Fibroblast of skin of right quadriceps (primary cell): Measurements from ENCODE around the gene SLC25A41.

ENCODE experiments used
- DNase-seq: peaks from one replicate; pipeline ENCODE4 v3.0.0-alpha.2; 2013

SLC25A41 gene

DNA sequence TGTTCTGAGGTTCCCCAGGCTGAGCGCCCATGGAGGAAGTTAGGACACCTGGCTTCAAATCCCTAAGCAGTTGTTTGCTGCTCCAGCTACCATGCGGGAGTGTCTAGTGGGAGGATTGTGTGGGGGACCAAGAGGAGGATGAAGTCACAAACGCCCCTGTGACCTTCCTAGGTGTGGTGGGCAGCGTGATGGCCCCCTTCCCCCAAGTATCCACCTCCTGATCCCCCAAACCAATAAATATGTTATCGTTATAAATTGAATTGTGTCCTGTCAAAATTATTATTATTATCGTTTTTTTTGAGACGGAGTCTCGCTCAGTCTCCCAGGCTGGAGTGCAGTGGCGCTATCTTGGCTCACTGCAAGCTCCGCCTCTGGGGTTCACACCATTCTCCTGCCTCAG lies at the start of gene SLC25A41:
SLC25A41 (minus strand) TSS at position 101 of the 400 bp plus-strand sequence; CDS start at position 31, 70 bp downstream.
- DNase-seq: no peak

DNA sequence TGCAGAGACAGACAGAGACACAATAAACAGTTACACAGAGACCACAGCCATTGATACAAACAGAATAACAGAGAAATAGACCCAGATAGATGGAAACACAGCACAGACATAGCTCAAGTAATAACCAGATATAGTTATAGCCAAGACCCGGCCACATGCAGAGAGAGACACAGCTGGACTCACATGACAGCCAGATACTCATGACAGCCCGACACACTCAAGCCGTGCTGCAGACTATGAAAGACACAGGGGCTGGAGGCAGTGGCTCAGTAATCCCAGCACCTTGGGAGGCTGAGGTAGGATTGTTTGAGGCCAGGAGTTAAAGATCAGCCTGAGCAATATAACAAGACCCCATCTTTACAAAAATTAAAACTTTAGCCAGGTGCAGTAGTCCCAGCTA lies 49.7 kb upstream of the SLC25A41 start:
- no peak for DNase-seq

DNA sequence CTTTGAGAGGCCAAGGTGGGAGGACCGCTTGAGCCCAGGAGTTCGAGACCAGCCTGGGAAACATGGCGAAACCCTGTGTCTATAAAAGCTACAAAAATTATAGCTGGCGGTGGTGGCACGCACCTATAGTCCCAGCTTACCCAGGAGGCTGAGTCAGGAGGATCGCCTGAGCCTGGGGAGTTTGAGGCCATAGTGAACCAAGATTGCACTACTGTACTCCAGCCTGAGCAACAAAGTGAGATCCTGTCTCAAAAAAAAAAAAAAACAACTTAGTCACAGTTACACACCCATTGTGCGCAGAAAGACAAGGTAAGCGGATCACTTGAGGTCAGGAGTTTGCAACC lies 48.8 kb upstream of the SLC25A41 start:
- DNase-seq: no peak

DNA sequence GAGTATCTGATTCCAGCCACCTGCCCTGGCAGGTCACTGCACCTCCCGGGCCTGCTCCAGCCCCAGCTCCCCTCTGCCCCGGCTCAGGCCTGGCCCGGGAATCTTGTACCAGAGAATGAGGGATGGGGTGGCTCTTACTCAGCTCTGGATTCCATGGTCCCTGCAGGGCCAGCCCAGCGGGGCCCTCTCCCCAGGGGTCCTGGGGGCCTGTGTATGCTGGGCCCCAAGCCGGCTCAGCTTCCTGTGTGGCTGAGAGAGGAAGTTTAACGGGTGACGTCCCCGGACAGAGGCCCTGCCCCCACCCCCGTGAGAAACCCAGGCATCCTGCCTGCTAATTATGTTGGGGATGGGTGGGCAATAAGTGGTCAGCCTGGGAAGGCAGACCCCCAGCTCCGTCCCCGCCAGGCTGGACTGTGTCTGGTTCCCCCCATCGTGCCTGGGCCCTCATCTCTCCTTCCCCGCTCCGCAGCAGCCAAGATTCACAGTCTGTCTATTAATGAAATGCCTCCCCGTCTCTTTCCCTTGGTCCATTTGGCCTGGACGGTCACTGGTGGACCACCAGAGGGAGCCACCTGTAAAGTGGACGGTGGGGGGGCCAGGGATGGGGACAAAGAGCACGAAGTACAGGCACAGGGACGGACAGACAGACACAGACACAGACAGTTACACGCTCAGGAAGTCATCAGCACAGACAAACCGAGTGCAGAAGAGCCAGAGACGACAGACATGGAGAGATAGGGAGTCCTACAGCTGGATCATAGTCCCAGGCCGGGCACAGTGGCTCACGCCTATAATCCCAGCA lies 48.2 kb upstream of the SLC25A41 start, which contains the start of gene DENND1C:
DENND1C (minus strand) TSS at position 247 of the 802 bp plus-strand sequence; CDS start at position 155, 92 bp downstream.
- no peak for DNase-seq

- DNase-seq: no peak
Observed at GRCh38 chr19:6480848-6481415, 47.4 kb upstream of the SLC25A41 start.

- DNase-seq: no peak
Observed at GRCh38 chr19:6479836-6480398, 46.4 kb upstream of the SLC25A41 start.

DNA sequence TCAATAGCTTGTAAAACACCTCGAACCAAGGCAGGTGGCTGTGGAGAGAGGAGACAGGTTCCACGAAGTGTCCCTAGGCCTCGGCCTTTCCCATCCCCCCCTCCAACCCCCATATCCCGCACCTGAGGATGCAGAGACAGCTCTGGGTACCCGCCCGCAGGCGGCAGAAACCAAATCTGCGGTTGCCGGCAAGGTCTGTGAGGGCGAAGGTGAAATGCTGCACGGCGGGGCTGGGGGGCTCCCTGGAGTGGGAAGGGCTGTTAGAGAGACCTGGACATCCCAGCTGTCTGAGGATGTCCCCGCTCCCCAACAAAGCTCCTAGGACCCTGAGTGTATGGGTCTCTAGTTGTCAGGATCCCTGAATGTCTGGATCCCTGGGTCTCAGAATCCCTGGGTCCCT lies 45.3 kb upstream of the SLC25A41 start:
- no peak for DNase-seq

DNA sequence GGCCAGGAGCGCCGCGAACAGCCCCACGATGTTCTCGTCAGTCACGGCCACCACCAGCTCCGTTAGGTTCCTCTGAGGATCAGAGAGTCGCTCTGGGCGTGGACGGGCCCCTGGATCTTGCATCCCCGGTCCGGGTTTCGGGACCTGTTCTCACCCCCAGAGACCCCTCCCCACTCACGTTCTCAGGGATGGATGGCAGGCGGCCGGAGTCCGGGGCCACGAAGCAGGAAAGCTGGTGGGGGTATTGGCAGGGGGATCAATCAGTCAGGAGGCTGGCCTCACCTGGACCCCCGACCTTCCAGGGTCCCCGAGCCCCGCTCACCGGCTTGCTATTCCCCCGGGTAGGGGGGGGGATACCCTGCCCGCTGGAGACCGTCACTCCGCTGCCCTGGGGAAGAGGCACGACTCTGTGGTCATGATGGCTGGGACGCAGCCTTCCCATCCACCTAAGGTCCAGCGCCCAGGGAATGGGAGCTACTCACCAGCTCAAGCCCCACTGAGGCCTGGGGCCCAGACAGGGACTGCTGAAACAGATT lies 43.4 kb upstream of the SLC25A41 start:
- DNase-seq: no peak

- DNase-seq: peak; percentile 53
Observed at GRCh38 chr19:6476155-6476895, 42.8 kb upstream of the SLC25A41 start.

GRCh38 chr19:6475321-6476108 lies 42.0 kb upstream of the SLC25A41 start:
- DNase-seq: no peak

DNA sequence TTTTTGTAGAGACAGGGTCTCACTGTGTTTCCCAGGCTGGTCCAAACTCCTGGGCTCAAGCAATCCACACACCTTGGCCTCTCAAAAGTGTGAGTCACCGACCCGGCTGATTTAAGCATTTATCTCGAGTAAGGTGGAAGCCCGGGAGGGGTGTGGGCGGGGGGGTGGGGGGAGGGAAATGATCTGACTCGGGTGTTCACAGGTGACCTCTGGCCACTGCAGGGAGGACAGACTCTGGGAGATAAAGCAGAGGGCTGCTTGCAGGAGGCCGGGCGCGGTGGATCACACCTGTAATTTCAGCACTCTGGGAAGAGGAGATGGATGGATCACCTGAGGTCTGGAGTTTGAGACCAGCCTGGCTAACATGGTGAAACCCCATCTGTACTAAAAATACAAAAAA lies 40.1 kb upstream of the SLC25A41 start:
- DNase-seq: no peak

DNA sequence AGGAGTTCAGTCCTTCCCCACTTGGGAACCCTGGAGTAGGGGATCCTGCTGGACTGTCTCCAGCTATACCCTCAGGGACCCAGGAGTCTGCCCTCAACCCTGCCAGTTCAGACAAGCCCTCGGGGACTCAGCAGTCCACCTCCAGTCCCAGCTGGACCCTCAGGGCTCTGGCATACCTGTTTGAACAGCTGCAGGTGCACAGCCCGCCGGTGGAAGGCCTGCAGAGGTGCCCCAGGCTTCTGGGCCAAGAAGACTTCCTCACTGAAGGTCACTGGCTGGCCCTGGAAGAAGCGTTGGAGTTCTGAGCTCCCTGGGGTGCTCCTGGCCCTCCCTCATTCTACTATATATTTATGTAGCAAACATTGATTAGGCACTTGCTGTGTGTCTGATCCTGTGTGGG lies 39.1 kb upstream of the SLC25A41 start:
- no peak for DNase-seq

GRCh38 chr19:6471076-6471475 lies 37.5 kb upstream of the SLC25A41 start:
- DNase-seq: no peak

DNA sequence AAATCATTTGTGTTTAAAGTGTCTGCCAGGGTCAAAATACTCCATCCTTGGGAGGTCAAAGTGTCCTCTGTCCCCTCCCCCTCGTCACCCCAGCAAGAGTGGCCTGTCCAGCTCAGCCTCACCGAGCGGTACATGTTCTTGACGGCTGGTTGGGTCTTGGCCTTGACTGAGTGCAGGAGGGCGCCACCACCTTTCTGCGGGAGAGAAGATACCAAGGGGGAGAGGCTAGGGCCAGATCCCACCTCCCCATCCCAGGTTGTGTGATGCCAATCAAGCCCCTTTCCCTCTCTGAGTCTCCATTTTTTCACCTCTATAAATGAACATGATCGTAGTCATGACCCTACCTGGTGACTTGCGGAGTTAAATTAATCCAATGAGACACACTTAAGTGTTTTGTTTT lies 36.6 kb upstream of the SLC25A41 start:
- no peak for DNase-seq

DNA sequence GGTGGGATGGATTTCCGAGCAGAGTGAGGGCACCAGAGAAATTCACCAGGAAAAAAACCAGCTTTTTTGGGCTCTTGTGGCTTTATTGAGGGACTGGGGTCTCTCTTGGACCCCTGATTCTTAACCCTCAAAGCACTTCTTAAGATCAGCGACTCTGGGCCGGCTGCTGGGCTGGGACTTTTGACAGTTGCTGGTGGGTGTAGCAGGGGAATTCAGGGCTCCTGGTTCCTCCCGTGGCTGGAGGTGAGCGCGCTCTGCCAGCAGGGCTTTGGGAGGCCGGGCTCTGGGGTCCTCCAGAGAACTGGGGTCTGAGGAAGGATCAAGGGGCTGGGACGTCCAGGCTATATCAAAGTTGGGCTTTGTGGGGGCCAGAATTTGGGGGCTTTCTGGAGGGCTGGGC lies 33.8 kb upstream of the SLC25A41 start:
- DNase-seq: no peak

DNA sequence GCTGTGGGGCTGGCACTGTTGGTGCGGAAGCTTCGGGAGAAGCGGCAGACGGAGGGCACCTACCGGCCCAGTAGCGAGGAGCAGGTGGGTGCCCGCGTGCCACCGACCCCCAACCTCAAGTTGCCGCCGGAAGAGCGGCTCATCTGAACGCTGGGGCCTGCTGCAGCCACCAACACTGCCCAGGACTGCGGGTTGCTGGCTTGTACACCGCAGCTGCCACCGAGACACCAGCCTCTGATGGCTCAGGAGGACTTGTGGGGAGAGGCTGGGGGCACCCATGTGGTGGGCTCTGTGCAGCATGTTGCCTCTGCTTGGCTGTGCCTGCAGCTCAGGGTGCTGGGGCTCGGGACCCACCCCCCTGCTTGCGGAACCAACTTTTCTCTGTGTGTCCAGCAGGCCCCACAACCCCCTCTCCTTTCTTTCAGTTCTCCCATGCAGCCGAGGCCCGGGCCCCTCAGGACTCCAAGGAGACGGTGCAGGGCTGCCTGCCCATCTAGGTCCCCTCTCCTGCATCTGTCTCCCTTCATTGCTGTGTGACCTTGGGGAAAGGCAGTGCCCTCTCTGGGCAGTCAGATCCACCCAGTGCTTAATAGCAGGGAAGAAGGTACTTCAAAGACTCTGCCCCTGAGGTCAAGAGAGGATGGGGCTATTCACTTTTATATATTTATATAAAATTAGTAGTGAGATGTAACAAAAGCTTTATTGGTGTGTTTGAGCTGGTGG lies 33.1 kb upstream of the SLC25A41 start:
- no peak for DNase-seq

DNA sequence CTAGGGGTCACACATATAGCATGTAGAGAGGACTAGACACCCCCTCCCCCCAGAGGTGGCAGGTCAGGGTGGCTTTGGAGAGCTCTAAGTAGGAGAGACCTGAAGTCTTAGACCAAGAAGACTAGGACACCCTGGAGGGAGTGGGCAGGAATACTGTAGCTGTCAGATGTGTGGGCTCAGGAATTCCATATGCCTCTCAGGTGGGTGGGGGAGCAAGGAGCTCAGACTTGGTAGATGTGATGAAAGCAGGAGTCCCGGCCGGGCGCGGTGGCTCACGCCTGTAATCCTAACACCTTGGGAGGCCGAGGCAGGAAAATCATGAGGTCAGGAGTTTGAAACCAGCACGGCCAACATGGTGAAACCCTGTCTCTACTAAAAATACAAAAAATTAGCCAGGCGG lies 32.1 kb upstream of the SLC25A41 start:
- DNase-seq: no peak

- no peak for DNase-seq
Observed at GRCh38 chr19:6465006-6465405, 31.4 kb upstream of the SLC25A41 start.

GRCh38 chr19:6464070-6464873 lies 30.7 kb upstream of the SLC25A41 start, which contains the start of gene CRB3:
Gene CRB3 (plus strand): TSS chr19:6464271. CDS start chr19:6464702, 431 bp downstream.
- DNase-seq: no peak

DNA sequence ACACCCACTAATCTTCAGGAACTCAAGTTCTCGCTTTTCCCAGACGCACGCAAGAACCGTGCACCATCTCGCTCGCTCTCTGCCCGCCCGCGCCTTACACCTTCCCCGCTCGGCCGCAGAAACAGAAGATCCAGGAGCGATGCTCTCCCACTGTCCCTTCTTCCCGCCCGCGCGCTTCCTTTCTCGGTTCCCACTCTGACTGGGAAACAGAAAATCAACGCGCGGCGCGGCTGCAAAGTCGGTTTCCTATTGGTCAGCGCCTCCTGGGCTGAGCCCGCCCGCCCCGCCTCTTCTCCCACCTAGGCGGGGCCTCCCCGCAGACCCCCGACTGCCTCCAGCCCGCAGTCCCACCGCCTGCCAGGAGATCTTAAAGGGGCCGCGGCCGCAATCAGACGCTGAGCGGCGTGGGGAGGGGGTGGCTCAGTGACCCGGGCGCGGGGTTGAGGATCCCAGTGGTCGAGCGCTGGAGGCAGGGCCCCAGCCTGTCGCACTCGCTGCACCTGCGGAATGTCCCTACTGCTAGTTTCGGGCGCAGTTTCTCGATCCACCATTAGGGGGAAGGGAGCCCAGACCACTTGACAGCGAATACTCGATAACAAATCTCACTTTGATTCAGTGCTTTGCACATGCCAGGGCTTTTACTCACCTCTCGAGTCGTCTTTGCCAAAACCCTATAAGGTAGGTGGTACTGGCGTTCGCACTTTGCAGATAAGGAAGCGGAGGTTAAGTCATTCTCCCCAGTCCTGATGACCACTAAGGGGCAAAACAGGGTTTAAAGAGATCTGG lies 26.7 kb upstream of the SLC25A41 start:
- DNase-seq: peak; percentile 99
